Measurements from ENCODE around the gene BABAM2.
"Not testable (repeated sequence)": the region's sequence is repeated elsewhere in the genome, so short reads cannot be mapped to it uniquely, and the experiment has no call there.

BABAM2 gene

GRCh38 chr2:27988718-27989117 is 98.2 kb downstream of the BABAM2 start:
- DNase-seq: no peak

- DNase-seq: no peak
Measured at GRCh38 chr2:27989149-27989548, 98.6 kb downstream of the BABAM2 start.

DNA sequence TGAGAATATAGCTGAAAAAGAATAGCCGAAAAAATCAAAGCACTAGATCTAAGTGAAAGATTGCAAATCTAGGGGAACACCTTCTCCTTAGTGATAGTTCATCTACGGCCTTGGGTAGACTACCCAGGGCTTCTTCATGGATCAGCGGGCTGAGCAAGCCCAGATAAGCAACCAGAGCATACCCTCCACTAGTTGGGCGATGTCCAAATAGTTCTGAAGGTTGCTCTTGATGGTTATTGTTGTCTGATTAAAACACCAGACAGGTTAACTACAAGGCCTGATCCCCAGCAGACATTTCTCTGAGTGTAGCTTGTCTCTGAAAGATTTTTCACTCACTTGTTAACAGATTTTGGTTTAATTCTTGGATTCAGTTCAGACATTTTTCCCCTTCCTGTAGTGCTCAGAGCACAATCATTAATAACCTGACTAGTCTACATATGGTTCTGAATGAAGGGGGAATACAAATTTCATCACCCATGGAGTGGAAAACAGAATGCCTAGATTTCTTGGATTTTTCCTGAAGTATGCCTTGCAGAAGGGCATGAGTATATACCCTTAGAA is 99.6 kb downstream of the BABAM2 start:
- DNase-seq: no peak

DNA sequence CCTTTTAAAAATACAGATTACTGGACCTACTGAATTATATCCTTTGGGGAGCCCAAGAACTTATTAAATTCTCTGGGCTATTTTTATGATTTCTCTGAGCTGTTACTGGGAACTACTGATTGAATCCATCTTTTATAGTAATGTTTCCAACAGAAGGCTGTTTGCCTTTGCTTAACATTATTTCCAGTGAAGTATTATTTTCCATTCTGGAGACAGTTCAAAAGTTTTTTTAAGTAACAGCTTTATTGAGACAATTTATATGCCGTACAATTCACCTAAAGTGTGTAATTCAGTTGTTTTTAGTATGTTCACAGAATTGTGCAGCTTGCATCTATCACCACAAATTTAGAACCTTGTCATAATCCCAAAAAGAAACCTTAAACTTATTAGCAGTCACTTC is 100.6 kb downstream of the BABAM2 start:
- no peak for DNase-seq

GRCh38 chr2:27992787-27993401 is 102.4 kb downstream of the BABAM2 start:
- no peak for DNase-seq

DNA sequence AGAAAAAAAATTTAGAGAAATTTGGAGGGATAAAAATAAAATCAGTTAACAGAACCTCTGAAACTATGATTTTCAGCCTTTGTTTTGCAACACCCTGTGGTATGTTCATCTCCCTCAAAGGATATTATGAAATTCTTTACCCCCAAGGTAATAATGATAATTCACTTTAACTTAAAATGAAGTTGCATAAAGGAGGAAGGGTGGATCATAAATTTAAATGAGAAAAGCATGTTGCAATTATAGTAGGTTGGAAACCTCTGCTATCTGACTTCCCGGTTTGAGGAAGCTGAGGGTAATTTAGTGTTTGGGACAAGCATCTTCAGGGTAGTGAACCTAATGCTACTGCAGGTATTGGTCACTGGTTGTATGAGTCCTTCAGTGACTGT is 102.9 kb downstream of the BABAM2 start:
- DNase-seq: no peak

DNA sequence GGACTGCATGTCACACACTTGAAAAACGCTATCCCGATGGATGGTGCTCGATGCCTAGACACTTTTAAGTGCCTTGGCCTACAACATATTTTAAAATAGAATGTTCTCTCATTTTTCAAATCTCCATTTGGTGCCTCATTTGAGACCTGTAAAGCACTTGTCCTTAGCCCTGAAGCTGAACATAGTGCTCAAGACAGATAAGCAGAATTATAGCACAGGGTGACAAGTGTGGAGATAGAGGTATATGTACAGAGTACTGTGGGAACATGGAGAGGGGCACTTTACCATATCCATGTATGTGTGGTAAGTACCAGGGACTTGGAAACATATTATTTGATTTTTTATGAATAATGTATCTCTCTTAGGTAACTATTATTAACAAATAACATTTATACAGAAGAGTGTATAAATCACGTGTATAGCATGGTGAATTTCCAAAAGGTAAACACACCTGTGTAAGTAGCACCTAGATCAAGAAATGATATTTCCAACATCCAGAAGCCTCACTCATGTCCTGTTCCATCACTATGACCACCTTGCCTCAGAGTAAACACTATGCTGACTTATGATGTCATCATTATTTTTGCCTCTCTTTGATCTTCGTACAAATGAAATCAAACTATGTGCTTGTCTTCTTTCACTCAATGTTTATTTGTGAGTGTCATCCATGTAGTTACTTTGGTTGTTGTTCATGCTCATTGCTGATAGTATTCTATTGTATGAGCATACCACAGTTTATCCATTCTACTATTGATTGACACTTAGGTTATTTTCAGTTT is 103.6 kb downstream of the BABAM2 start:
- no peak for DNase-seq

DNA sequence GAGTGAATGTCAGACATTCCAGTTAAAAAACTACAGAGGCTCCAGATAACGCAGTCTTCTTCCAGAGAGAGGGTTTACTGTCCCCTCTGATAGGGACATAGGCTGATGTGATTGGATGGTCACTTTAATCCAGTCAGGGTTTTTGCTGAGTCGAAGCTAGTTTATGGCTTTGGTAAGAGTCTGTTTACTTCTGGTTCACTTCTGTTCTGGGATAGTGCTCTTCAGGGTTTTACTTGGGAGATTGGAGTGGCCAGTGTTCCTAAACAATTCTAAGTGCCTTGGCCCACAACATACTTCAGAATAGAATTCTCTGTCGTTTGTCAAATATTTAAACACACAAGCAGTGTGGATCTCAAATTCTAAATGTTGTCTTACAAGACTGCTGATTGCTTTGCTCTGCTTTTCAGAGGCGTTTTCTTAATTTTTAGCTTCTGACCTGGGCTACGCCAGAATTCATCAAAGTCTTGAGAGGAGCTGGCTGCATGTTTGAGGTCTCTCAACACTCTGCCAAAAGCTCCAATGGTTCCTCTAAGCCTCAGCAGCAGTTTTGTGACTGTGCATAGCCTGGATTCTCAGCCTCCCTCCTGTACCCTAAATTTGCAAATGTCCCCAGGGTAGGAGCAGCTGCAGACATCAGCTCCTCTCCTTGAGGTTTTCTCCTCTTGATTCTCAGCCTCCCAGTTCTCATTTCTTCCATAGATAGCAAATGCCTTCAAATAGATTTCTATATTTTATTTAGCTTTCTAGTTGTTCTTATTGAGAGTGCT is 105.8 kb downstream of the BABAM2 start:
- DNase-seq: no peak

DNA sequence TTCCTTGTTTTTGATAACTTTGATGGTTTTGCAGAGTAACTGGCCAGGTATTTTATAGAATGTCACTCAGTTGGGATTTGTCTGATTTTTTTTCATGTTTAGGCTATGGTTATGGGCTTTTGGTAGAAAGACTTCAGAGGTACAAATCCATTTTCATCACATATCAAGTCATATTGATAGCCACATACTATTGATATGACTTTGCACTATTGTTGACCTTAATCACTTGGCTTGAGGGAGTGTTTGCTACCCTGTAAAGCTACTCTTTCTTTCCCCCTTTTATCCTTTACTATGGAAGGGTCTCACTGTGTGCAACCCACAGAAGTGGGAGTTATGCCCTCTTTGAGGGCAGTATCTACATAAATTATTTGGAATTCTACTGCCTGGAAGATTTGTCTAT is 109.8 kb downstream of the BABAM2 start:
- DNase-seq: no peak

- no peak for DNase-seq
Measured at GRCh38 chr2:28002181-28002580, 111.7 kb downstream of the BABAM2 start.

- no peak for DNase-seq
Measured at GRCh38 chr2:28004086-28004485, 113.6 kb downstream of the BABAM2 start.

DNA sequence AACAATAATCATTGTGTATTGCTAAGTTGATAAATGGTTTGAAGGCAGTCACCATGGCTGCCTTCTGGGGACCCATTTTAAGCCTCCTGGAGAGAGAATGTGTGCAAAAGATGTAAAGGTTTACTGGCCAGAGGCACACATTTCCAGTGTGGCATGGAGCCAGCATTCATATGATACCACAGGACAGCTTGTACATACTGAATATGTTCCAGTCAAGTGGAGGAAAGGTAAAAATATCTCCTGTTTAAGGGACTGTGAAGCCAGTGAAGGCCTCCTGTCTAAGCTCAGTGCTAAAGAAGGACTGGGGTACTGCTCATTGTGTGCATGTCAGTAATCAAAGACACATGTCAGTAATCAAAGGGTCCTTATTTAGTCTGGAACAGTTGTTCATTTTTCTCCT is 119.2 kb downstream of the BABAM2 start:
- DNase-seq: no peak

DNA sequence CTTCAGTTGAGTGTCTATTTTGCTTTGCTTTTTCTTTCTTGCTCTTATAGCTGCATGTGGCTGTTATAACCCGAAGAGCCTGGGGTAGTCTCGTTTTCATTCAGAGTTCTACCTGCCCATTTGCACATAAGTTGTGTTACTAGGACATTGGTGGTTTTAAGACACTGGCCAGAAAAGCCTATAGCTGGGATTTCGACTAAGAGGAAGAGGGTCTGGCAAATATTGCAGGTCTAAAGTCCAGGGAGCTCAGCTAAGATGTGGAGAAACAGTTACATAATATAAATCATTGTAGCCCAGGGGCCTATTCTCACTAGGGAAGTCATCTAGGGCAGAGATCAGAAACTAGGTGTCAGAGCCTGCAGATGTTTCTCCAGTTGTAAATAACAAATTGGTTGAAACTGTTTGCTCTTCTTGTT is 120.8 kb downstream of the BABAM2 start:
- no peak for DNase-seq

DNA sequence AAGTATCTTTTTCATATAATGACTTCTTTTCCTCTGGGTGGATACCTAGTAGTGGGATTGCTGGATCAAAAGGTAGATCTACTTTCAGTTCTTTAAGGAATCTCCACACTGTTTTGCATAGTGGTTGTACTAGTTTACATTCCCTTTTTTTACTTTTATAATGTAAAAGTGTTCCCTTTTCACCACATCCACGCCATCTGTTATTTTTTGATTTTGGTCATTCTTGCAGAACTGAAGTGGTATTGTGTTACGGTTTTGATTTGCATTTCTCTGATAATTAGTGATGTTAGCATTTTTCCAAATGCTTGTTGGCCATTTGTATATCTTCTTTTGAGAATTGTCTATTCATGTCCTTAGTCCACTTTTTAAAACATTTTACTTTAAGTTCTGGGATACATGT is 127.9 kb downstream of the BABAM2 start:
- not testable (repeated sequence) for DNase-seq

DNA sequence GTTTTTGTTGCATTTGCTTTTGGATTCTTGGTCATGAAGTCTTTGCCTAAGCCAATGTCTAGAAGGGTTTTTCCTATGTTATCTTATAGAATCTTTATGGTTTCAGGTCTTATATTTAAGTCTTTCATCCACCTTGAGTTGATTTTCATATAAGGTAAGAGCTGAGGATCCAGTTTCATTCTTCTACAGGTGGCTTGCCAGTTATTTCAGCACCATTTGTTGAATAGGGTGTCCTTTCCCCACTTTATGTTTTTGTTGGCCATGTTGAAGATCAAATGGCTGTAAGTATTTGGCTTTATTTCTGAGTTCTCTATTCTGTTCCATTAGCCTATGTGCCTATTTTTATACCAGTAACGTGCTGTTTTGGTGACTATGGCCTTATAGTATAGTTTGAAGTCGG is 129.0 kb downstream of the BABAM2 start:
- DNase-seq: not testable (repeated sequence)

- DNase-seq: no peak
Measured at GRCh38 chr2:28021898-28022297, 131.4 kb downstream of the BABAM2 start.

GRCh38 chr2:28025123-28025522 is 134.6 kb downstream of the BABAM2 start:
- DNase-seq: no peak

DNA sequence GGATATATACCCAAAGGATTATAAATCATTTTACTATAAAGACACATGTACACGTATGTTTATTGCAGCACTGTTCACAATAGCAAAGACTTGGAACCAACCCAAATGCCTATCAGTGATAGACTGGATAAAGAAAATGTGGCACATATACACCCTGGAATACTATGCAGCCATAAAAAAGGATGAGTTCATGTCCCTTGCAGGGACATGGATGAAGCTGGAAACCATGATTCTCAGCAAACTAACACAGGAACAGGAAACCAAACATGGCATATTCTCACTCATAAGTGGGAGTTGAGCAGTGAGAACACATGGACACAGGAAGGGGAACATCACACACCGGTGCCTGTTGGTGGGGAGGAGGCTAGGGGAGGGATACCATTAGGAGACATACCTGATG is 135.7 kb downstream of the BABAM2 start:
- DNase-seq: not testable (repeated sequence)

DNA sequence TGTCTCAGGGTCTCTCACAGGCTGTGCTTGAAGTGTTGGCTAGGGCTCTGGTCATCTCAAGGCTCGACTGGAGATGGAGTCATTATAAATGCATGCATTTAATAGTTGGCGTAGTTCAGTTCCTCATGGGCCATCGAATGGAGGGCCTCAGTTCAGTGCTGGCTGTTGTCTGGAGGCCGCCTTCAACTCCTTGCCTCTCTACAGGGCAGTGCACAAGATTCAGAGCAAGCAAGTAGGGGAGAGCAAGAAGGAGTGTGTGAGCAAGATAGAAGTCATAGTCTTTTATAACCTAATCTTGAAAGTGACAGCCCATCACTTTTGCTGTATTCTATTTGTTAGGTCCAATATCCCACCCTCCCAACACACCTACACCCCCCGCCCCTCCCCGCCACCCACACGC is 137.5 kb downstream of the BABAM2 start:
- DNase-seq: no peak

- no peak for DNase-seq
Measured at GRCh38 chr2:28030600-28030999, 140.1 kb downstream of the BABAM2 start.

DNA sequence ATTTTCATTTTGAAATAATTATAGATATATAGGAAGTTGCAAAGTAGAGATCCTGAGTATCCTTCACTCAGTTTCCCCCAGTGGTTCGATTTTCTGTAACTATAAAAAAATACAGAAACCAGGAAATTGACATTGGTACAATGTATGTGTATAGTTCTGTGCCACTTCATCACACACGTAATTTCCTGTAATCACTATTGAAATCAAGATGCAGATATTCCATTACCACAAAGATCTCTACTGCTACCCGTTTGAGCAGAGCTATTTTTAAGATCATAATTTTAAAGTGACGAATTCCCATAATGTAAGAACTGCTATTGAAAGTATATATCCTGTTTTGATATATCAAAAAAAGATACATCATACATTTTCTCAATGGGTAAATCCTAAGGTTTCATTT is 142.3 kb downstream of the BABAM2 start:
- no peak for DNase-seq

DNA sequence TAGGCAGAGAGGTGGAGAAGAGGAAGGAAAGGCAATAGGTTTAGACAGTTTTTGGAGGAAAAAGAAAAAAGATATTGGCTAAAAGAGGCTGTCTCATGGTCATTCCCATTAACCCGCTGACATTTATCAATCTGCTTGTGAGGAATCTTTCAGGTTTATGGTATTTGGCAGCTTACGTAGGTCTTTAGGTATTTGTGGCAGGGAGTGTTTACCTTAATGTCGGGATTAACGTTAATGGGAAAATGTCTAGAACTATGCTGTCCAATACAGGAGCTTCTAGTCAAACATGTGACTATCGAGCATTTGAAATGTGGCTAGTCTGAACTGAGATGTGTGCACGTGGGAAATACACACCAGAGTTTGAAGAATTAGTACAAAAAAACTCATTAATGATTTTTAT is 144.2 kb downstream of the BABAM2 start:
- no peak for DNase-seq

DNA sequence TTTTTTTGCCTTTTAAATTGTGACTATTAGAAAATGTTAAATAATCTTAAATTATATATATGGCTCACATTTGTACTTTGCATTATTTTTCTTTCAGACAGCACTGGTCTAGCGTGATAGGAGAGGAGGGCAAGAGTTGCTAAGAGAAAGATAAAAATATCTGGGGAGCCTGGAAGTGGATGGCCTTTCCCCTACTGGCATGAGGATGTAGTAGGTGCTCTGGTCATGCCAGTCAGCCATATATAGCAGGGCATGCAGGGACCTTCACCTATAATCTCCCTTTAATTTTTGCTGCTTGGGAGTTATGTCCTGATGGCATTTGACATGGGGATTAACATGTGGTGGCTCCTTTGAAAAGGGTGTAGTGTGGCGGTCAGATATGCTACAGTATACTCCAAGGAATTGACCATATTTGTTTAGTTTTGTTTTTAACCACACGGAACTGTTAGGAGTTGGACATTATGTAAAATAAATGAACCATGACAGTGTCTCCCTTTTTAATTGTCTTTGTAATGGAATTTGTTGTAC is 144.7 kb downstream of the BABAM2 start:
- no peak for DNase-seq
